GM12891 (cell line): ENCODE data around the gene TCF7L1.

Experiments used
- POLR2A ChIP-seq: IDR thresholded peaks from 2 replicates; pipeline ENCODE4 v1.6.1; 2011; ENCODE audit warnings: low read depth, low read length, control low read depth
- POLR2AphosphoS5 ChIP-seq: IDR thresholded peaks from 2 replicates; pipeline ENCODE4 v1.6.1; 2011; ENCODE audit warnings: low read depth, low read length, control low read depth
- TAF1 ChIP-seq: IDR thresholded peaks from 2 replicates; pipeline ENCODE4 v1.6.1; 2011; ENCODE audit warnings: low read depth, low read length, control low read depth

- TF ChIP-seq POLR2AphosphoS5 (no peak), POLR2A (no peak), TAF1 (no peak)
Observed at GRCh38 chr2:85309699-85310321, 176.6 kb downstream of the TCF7L1 start.
